Measurements from ENCODE around the gene PAPSS1.
"Not testable (repeated sequence)": the region's sequence is repeated elsewhere in the genome, so short reads cannot be mapped to it uniquely, and the experiment has no call there.

The PAPSS1 gene

DNA sequence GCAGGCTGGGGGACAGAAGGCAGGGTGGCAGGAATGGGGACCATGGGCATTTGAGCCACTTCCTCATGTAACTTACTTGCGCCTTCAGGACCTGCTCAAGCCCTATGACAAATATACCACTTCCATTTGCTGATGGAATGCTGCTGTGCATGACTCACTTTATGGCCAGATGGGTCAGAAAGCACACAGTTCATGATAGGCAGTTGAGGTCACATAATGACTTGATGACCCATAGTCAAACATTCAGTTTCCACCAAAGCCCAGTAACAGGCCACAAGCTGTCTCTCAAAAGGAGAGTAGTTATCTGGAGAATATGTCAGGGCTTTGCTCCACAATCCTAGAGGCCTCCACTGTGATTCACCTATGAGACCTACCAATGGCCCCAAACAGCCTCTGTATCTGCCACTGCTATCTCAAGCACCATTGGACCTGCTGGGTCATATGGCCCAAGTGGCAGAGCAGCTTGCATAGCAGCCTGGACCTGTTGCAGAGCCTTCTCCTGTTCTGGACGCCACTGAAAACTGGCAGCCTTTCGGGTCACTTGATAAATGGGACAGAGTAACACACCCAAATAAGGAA is 5.3 kb upstream of the PAPSS1 start:
- DNase-seq, result no peak

DNA sequence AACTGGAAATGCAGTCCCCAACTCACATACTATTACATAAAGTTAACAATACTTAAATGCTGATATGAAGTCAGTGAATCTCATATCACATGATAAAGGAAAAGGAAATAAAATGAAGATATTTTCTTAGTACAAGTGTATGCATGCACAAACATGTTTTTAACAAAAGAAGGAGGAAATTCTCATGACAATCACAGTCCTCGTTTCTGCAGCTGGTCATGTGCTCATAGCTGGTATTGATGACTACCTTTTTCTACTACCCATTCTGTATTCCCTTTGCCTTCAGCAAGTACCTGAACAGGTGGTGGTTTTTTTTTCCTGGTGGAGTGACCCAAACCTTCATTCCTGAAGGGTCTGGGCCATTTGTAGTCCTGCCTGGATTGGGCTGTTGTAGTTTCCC is 3.3 kb upstream of the PAPSS1 start:
- not testable (repeated sequence) for DNase-seq

DNA sequence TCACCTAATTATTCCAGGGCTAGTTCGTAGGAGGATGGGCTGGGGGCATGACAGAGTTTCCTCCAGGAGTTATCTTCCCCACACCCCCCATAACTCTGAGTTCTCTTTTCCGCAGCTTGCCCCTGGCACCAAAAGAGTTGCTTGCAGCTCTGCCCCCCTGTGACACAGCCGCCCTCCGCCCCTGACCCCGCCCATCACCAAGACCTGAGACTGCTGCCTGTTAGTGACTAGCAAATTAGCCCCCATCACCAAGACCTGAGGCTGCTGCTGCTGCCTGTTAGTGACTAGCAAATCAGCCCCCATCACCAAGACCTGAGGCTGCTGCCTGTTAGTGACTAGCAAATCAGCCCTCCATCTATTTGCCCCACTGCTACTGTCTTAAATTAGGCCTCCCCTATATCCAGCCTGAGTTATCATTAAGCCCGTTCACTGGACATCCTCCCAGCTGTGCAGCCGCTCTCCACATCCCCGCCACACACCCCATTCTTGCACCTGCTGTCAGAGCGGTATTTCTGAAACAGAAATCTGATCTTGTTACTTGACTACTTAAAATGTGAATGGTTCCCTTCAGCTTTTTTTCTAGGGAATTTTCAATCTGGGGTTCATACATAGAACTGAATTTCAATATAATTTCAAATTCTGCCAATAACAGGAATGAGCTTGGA is 1.5 kb upstream of the PAPSS1 start:
- DNase-seq, result peak; percentile 54

DNA sequence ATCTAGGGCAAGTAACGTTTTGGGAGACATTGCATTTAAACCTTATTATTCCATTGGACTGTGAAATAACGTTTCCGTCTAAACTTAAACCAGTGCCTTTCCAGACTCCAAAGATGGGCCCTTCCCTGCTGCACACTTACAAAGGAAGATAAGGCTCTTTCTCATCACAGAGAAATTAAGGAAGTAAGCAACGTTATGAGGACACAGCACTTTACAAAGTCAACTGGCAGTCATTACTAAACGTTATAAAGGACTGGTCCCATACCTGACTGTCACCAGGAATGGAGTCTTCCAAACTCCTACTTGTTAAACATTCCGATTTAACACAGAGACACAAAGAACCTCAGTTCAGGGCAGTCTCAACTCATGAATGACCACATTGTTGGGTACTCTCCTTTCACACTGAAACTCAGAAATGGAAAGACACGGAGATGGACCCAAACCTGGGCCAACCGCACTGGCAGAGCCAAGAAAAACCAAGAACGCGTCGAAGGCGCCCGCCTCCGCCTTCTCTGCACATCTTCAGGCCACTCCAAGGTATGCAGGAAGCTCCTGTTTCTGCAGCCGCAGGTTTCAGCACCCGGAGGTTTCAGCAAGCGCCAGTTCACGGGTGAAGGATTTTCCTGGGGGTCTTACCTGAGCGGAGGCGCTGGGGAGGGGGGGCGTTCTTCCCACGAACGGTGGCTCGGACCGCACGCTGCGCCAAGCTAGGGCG is 670 bp downstream of the PAPSS1 start:
- no peak for DNase-seq

DNA sequence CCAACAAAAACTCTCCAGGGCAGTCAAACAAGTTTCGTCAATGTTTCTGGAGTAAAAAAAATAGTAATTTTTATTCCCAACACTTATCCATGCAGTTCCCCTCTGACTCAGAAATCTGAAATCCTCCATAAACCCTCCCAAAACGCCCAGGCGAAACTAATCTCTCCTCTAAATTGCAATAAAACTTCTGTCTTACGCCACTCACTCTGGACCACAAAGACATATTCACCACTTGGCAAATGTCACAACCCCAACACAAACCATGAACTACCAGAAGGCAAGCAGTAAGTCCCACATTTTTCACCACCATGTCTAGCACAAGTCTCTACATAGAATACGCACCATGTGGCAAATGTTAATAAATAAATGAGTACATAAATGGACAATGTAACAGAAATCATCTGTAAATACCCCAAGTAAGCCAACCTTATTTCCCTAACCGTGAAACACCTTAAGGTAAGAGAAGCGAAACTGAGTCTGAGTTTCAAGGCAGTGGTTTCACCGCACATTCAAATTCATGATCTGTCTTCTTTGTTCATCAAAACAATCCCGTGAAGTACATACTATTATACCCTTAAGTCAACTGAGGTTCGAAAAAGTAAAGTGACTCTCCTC is 1.6 kb downstream of the PAPSS1 start:
- DNase-seq, result no peak

DNA sequence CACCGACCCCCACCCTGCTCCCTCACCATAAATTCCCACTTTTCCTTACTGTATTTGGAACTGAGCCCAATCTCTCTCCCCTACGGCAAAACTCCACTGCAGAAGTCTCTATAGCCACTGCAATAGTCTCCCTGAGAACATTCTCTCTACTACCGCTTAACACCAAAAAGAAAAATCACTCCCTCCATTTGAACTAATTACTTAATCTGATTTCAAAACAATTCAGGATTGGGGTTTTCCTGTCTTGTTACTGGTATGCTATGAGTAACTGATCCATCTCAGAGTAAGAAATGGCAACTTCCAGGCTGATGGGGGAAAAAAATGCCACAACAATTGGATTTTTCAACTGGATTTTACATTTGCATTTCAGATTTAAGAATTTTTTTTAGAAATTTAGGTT is 5.8 kb downstream of the PAPSS1 start:
- DNase-seq, result no peak

DNA sequence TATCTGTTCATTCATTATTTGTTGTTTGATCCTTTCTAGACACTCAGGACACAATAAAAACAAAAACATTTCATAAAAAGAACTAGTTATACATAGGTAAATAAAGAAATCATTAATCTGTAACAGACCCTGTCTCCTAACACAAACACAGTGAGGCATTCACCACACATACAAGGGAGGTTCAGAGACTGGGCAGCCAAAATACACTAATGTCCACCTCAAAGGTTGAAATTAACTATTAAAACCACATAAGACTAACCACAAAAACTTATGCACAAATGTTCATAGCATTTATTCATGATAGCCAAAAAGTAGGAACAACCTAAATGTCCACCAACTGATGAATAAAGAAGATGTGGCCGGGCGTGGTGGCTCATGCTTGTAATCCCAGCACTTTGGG is 7.8 kb downstream of the PAPSS1 start:
- no peak for DNase-seq

DNA sequence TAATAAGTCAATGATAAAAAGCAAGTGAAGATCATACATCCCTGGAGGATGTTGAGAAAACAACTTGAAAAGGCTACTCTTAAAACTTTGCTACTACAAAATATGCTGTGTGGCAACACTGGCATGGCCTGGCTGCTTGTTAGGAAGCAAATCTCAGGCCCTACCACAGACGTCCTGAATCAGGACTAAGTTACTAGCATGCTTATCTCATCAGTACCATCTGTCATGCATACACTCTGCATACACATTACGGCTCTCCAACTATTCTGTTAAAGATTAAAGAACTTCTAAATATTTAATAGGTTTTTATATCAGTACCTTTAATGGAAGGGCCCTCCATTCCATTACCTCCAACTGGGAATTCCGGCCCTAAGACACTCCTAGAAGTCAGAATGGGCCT is 8.2 kb downstream of the PAPSS1 start:
- DNase-seq, result no peak

DNA sequence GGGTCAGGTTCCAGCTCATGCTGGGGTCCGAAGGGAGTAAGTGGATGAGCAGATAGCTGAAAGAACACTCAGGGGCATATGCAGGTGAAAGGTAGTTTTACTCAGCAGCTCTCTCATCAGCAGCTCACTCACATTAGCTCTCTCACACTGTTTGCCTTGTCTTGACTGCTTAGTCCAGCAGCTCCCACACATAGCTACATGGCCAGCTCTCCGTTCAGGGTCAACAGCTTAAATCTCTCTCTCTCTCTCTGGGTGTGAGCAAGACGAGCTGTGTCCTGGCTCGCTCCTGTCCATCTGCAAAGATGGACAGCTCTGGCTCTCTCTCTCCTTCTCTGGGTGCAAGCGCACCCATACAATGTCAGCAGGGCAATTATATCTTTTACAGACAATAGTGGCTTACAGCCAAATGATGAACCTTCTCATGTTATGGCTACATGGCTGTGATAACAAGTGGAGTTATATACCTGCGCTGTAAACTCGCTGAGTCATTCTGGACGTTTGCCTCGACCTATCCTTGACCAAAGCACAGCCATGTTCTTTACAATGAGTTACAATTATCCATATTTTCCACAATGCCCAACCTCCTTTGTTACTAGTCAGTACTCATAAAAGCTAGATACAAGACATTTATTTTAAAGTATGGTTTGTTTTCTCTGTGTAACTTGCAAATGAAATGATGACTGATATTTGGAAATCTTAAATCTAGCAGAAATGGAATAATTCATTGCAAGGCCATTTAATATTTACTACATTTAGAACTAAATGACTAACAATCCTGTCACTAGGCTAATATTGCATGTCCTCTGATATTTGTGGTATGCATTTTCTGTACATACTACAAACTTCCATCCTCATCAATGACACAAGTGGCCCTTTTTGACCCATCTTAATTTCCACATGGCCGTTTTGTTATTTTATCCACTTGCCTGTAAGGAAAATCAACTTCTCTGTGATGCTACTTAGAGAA is 9.3 kb downstream of the PAPSS1 start:
- no peak for DNase-seq

DNA sequence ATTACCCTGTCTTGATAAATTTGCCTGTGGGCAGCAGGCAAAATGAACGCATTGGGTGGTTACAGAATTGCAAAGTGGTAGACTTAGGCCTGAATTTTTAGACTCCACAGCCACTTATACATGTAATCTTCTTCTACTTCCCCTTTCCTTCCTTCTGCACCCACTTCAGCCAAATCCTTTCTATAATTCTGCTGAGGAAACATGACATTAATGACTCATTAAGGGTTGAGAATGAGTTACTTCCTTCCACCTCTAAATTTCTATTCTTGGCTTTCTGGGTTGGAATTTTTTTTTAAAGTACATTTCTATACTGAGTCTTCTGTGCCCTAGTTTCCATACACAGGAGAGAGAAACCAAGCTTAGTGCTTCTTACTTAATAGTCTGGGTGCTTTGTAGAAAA is 10.1 kb downstream of the PAPSS1 start:
- no peak for DNase-seq

DNA sequence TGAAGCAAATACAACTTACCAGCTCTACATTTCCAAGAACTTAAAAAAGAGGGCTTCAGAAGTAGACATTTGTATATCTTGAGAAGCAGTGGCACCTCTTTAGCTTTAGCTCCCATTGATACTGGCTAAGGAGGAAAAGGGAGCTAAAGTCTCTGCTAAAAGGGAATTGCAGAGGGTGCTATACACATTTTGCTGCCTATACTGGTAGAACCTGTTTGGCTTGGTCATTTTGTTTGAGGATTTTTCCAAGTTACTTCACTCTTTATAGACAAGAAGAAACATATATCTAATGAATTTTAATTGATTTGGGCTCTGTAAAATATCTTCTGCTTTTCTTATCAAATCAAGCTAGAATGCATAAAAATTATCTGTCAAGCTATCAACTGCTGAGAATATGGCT is 11.8 kb downstream of the PAPSS1 start:
- no peak for DNase-seq

DNA sequence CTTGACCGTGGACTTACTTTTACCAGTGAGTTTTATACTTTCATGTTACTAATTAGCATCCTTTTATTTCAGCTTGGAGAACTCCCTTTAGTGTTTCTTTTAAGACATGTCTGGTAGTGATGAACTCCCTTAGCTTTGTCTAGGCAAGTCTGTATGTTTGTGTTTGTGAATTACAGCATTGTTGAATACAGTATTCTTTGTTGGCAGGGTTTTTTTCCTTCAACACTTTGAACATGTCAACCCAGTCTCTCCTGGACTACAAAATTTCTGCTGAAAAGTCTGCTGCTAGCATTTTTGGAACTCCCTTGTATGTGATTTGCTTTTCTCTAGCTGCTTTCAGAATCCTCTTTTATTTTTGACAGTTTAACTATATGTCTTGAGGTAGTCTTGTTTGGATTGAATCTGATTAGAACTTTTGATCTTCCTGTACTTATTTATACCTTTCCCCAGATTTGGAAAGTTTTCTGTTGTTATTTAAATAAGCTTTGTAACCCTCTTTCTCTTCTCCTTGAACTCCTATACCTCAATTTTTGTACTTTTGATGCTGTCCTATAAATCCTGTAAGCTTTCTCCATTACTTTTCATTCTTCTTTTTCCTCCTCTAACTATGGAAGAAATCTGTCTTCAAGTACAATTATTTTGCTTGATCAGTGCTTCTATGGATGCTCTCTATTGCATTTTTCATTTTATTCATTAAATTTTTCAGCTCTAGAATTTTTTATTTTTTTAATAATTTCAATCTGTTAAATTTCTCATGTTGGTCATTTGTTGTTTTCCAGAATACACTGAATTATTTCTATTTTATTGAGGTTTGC is 14.1 kb downstream of the PAPSS1 start:
- no peak for DNase-seq

DNA sequence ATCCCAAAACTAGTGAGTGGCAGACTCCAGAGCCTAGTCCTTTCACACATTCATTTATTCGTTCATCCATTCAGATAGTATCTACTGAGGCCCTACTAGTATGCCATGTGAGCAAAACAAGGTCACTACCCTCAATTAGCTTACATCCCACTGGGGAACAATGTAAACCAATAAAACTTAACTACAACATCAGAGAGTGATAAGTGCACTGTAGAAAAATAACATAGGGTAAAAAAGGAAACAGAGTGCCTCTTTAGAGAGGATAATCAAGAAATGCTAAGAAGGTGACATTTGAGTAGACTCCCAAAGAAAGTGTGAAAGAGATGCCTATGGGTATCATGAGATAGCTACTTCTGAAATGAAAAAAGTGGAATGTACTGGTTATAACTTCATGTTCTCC is 18.5 kb downstream of the PAPSS1 start:
- DNase-seq, result no peak

DNA sequence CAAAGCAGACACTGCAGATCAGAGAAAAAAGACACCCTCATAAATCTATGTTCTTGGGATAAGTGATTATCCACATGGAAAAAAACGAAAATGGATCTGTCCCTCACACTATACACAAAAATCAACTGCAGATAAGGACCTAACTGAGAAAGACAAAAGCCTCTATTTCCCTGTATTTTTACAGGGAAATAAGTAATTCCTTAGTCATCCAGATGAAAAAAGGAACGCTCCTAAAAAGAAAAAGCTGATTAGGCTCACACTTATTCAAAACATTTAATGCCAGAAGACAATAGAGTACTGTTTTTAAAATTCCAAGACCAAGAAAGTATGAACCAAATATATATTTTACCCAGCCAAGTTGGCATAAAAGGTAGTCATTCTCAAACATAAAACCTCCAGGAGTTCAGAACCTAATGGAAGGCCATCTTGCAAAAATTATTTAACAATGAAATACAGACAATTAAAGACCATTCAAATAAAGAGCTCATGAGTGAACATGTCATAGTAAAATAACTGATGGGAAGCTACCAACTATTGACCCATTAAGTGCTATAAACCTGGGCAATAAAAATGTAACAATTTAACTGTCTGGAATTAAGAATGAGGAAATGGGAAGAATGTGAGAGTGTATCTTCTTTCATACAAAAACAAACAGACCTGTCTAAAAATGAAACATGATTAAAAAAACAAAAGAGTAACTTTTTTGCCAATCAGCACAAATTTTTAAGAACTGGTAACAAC is 20.4 kb downstream of the PAPSS1 start:
- DNase-seq, result no peak

DNA sequence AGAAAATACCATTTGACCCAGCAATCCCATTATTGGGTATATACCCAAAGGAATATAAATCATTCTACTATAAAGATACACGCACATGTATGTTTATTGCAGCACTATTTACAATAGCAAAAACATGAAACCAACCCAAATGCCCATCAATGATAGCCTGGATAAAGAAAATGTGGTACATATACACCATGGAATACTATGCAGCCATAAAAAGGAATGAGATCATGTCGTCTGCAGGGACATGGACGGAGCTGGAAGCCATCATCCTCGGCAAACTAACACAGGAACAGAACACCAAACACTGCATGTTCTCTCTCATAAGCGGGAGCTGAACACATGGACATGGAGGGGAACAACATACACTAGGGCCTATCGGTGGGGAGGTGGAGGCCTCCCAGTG is 23.8 kb downstream of the PAPSS1 start:
- not testable (repeated sequence) for DNase-seq

DNA sequence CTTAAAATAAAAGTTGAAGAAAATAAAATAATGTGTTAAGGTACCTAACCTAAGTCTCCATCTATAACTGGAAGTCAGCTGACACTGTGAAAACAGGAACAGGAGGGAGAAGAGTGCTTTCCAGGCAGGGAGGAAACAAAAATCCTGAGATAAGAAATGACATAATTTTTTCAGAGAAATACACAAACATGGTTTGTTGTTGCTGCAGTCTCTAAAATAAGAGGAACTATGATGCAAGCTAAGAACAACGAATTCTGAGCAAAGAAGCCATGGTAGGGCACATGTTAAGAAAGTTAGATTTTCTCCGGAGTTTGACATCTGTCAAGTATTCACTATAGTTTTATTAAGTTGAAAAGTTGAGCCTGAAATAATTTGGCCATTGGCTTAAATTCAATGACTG is 26.9 kb downstream of the PAPSS1 start:
- no peak for DNase-seq

DNA sequence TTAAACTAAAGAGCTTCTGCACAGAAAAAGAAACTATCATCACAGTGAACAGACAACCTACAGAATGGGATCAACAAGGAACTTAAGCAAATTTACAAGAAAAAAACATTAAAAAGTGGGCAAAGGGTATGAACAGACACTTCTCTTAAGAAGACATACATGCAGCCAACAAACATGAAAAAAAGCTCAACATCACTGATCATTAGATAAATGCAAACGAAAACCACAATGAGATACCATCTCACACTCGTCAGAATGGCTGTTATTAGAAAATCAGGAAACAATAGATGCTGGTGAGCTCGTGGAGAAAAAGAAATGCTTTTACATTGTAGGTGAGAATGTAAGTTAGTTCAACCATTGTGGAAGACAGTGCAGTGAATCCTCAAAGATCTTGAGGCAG is 27.8 kb downstream of the PAPSS1 start:
- no peak for DNase-seq

DNA sequence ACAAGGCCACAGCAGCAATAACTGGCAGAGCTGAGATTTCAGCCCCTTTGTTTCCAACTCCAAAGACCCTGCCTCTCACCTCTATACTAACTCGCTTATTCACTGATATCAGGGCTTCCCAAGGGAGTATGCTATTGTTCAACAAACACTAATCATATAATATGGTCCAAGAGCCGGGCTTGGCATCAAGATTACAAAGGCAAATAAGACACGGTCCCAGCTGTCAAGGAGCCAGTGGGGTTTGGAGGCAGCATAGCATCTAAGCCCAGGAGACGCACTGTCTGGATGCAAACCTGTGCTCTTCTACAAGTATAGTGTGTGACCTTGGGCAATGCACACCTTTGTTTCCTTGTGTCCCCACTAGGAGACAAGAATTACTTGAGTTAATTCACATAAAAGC is 28.7 kb downstream of the PAPSS1 start:
- DNase-seq, result no peak

DNA sequence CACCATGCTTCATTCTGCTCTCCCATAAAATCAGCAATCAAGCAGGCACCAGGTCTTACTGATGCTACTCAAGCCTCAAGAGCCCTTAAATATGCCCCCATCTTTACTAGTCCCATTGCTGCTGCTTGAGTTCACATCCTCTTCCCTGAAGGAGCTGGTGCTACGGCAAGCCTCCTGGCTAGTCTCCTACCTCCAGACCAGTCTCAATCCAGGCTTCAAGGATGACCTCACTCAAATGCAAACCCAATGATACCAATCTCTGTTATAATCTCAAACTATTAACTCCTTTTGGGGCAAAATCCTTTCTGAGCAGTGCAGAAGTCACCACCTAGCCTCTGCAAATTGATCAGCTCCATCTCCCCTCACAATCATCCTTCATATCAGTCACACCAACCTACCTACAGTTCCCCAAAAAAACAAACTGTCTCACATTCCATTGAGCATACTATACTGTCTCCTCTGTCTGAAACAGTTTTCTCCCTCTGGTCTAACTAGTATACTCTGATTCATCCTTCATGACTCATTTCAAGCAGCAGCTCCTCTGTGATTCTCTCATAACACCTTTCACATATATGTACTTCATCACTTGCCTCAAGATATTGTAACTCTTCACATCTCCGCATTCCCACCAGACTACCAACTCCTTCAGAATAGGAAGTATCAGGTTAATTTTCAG is 30.0 kb downstream of the PAPSS1 start:
- no peak for DNase-seq

DNA sequence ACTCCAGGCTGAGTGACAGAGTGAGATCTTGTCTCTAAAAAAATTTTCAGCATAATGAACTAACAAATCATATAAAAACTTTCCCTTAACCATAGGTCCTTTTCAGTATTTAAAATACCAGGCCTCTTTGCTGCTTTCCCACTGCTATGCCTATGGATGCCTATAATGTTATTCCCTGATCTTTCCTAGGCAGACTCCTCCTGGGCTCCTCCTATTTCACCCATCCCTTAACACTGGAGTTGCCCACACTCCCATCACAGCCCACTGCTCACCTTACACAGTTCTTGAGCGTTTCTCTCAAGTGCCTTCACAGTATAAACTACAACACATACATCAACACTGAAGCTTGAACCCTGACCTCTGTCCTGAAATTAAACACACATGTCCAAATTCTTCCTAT is 31.6 kb downstream of the PAPSS1 start:
- DNase-seq, result no peak

DNA sequence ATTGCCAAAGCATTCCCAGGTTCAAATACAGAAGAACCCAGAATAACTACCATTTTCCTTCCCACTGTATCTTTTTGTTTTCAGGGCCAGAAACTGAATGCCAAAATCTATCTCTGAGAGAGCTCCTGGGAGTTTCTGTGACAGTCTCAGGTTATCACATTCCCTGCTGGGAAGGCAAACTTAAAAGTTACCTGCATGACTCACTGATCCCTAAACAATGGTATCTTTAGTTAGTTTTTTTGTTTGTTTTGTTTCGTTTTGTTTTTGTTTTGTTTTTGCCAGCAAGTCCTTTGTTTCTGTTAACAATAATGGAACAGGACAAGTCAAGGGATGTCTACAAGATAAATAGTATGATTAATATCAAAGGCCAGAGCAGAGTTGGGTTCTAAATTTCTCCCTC is 34.3 kb downstream of the PAPSS1 start:
- no peak for DNase-seq

Data from activated naive CD4-positive, alpha-beta T cell treated with Interleukin-2 at 50 U/mL for 16 hours (primary cell).